ENCODE results near the gene ACOT7.

DNA sequence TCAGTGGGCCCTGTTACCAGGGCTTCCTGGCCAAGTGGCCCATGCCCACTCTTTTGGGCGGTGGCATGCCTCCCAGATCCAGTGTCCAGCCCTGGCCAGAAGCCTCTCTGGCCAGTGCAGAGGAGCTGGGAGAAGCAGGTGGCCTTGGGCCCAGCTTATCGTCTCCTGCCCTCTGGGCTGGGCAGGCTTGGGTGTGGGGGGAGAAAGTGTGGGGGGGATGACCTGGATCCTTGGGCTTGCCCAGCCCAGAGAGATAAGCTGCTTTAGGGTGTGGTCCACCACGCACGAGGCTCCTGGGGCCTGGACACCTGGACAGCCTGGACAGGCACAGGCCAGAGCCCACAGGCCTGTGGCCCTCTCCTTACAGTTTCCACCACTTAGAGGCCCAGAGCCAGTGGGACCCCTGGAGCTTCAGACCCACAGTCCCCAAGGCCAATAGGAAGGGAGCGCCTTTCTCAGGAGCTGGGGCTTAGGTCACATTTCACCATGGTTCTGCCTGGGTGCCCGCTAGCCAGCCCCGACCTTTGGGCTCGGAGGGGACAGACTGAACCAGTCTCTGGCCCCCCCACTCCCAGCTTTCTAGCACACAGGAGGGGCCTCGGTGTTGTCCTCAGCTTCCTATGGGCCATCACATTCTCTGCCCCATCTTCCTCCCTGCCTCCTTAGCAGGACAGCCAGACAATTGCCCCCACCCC lies 32.9 kb upstream of the ACOT7 start:
- TF ChIP-seq, protein P1, sequence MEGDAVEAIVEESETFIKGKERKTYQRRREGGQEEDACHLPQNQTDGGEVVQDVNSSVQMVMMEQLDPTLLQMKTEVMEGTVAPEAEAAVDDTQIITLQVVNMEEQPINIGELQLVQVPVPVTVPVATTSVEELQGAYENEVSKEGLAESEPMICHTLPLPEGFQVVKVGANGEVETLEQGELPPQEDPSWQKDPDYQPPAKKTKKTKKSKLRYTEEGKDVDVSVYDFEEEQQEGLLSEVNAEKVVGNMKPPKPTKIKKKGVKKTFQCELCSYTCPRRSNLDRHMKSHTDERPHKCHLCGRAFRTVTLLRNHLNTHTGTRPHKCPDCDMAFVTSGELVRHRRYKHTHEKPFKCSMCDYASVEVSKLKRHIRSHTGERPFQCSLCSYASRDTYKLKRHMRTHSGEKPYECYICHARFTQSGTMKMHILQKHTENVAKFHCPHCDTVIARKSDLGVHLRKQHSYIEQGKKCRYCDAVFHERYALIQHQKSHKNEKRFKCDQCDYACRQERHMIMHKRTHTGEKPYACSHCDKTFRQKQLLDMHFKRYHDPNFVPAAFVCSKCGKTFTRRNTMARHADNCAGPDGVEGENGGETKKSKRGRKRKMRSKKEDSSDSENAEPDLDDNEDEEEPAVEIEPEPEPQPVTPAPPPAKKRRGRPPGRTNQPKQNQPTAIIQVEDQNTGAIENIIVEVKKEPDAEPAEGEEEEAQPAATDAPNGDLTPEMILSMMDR (conservative IDR thresholded peaks at IDR 0.05) = no peak
- TF ChIP-seq EZH2 (IDR thresholded peaks at IDR 0.05; ENCODE audit: low read depth) = no peak
